ENCODE data around the gene ZDHHC18. TPM values are rescaled to one million over a fixed set of nuclear protein-coding genes. Genes with fewer than 3 reads are reported as not detected.
A peak's percentile ranks its signal among the peaks of the same experiment; 100 is the strongest.
"Not testable (repeated sequence)": the region's sequence is repeated elsewhere in the genome, so short reads cannot be mapped to it uniquely, and the experiment has no call there.

Gene ZDHHC18
- total and polyA plus RNA-seq, 9 donors, result 9.5 to 15.8 (median 12.3) TPM

DNA sequence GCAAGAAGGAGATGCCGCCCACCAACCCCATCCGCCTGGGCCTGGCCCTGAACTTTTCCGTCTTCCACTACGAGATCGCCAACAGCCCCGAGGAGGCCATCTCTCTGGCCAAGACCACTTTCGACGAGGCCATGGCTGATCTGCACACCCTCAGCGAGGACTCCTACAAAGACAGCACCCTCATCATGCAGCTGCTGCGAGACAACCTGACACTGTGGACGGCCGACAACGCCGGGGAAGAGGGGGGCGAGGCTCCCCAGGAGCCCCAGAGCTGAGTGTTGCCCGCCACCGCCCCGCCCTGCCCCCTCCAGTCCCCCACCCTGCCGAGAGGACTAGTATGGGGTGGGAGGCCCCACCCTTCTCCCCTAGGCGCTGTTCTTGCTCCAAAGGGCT is 37.2 kb downstream of the ZDHHC18 start:
- WGBS, 3 donors, result 54 to 78% (median 74%) methylated on average over 16 to 20 of the region's 20 CpGs

GRCh38 chr1:26864610-26865480 is 38.4 kb downstream of the ZDHHC18 start:
- 0 to 1% (median 0%) methylated on average over 70 to 75 of the region's 75 CpGs for WGBS, 3 donors
- TF ChIP-seq POLR2A (IDR thresholded peaks at IDR 0.05) (peak; percentile 51), EP300 (IDR thresholded peaks at IDR 0.05) (no peak)
- TF ChIP-seq, protein P1, sequence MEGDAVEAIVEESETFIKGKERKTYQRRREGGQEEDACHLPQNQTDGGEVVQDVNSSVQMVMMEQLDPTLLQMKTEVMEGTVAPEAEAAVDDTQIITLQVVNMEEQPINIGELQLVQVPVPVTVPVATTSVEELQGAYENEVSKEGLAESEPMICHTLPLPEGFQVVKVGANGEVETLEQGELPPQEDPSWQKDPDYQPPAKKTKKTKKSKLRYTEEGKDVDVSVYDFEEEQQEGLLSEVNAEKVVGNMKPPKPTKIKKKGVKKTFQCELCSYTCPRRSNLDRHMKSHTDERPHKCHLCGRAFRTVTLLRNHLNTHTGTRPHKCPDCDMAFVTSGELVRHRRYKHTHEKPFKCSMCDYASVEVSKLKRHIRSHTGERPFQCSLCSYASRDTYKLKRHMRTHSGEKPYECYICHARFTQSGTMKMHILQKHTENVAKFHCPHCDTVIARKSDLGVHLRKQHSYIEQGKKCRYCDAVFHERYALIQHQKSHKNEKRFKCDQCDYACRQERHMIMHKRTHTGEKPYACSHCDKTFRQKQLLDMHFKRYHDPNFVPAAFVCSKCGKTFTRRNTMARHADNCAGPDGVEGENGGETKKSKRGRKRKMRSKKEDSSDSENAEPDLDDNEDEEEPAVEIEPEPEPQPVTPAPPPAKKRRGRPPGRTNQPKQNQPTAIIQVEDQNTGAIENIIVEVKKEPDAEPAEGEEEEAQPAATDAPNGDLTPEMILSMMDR (IDR thresholded peaks at IDR 0.05), result peak in 1 of 3 donors; percentile 18
- peak; percentile 96 to 99 (median 98) for DNase-seq
- no peaks in the 10 kb centered on the region for H3K9me3 ChIP-seq
- H3K27me3 ChIP-seq, result no peaks in the 10 kb centered on the region
- H3K27ac ChIP-seq, result peak overlapping the region; percentile 73 to 93
- H3K36me3 ChIP-seq, result no peaks in the 10 kb centered on the region
- peak overlapping the region; percentile 54 for H3K4me3 ChIP-seq
- intact Hi-C loops (cut with DNase I), result no loop called here
- peaks cover 6% of the 10 kb centered on the region for H3K4me1 ChIP-seq (ENCODE audit: insufficient read depth)

More for the DNA sequence above, 37.2 kb downstream of the ZDHHC18 start:
- H3K4me1 ChIP-seq (ENCODE audit: insufficient read depth), result peaks cover 6% of the 10 kb centered on the region
- TF ChIP-seq EP300 (IDR thresholded peaks at IDR 0.05) (no peak), POLR2A (IDR thresholded peaks at IDR 0.05) (no peak)
- TF ChIP-seq, protein P1 (IDR thresholded peaks at IDR 0.05), result no peak
- no peak overlapping the region for H3K27ac ChIP-seq
- intact Hi-C loops (cut with DNase I), result no loop called here
- no peak for DNase-seq
- H3K36me3 ChIP-seq, result no peaks in the 10 kb centered on the region
- no peaks in the 10 kb centered on the region for H3K27me3 ChIP-seq
- no peaks in the 10 kb centered on the region for H3K9me3 ChIP-seq
- H3K4me3 ChIP-seq, result peak overlapping the region; percentile 45

- 47 to 63% (median 50%) methylated on average over 2 of the region's 2 CpGs for WGBS, 3 donors
- H3K27ac ChIP-seq; H3K27me3 ChIP-seq; H3K9me3 ChIP-seq; DNase-seq; H3K4me1 ChIP-seq (ENCODE audit: insufficient read depth); H3K36me3 ChIP-seq; H3K4me3 ChIP-seq: not testable (repeated sequence)
- intact Hi-C loops (cut with DNase I), result loop anchor here in 2 of 4 donors (10.0 kb wide), 2 partner anchors 48 to 278 kb away; partner anchors contain the start of gene ZDHHC18 (in 1 of the 2)
Observed at GRCh38 chr1:26873097-26873496, 46.6 kb downstream of the ZDHHC18 start.

- no peaks in the 10 kb centered on the region for H3K4me1 ChIP-seq (ENCODE audit: insufficient read depth)
- intact Hi-C loops (cut with DNase I), result loop anchor here in 3 of 4 donors (5.0 to 10.0 kb wide), 5 partner anchors 50 to 280 kb away; partner anchors contain the start of gene ZDHHC18 (in 1 of the 3)
- H3K27me3 ChIP-seq, result no peaks in the 10 kb centered on the region
- TF ChIP-seq EP300 (IDR thresholded peaks at IDR 0.05) (no peak), POLR2A (IDR thresholded peaks at IDR 0.05) (no peak)
- TF ChIP-seq, protein P1 (IDR thresholded peaks at IDR 0.05), result no peak
- H3K9me3 ChIP-seq, result no peaks in the 10 kb centered on the region
- no peaks in the 10 kb centered on the region for H3K36me3 ChIP-seq
- no peak overlapping the region for H3K4me3 ChIP-seq
- WGBS, 3 donors, result 64 to 70% (median 66%) methylated on average over 4 of the region's 4 CpGs
- no peak for DNase-seq
- no peak overlapping the region for H3K27ac ChIP-seq
Observed at GRCh38 chr1:26874896-26875295, 48.4 kb downstream of the ZDHHC18 start.

- DNase-seq, result no peak
- Histone ChIP-seq H3K4me3 (no peak overlapping the region), H3K36me3 (no peaks in the 10 kb centered on the region), H3K27ac (no peak overlapping the region), H3K9me3 (no peaks in the 10 kb centered on the region), H3K4me1 (ENCODE audit: insufficient read depth) (no peaks in the 10 kb centered on the region), H3K27me3 (no peaks in the 10 kb centered on the region)
- TF ChIP-seq, protein P1 (IDR thresholded peaks at IDR 0.05), result no peak
- no peak for TF ChIP-seq EP300 (IDR thresholded peaks at IDR 0.05)
- TF ChIP-seq POLR2A (IDR thresholded peaks at IDR 0.05), result no peak
- WGBS, 3 donors, result 82 to 88% (median 82%) methylated on average over 2 of the region's 2 CpGs
- intact Hi-C loops (cut with DNase I), result loop anchor here in 3 of 4 donors (5.0 to 10.0 kb wide), 5 partner anchors 53 to 283 kb away; partner anchors contain the start of gene ZDHHC18 (in 1 of the 3)
Observed at GRCh38 chr1:26877326-26877725, 50.8 kb downstream of the ZDHHC18 start.
